Left ventricle myocardium superior (tissue), 1 donor: ENCODE results near the gene PSMC5. TPM values are rescaled to one million over a fixed set of nuclear protein-coding genes. Genes with fewer than 3 reads are reported as not detected.
A peak's percentile ranks its signal among the peaks of the same experiment; 100 is the strongest.
"Not testable (repeated sequence)": the region's sequence is repeated elsewhere in the genome, so short reads cannot be mapped to it uniquely, and the experiment has no call there.

Source experiments
- ATAC-seq: fragments of 200-7000 bp; cut with Tn5 transposase; one replicate; pipeline ENCODE4 v1.9.1; 2020; ENCODE audit warnings: mild to moderate bottlenecking, moderate library complexity
- DNase-seq: peaks from one replicate; pipeline ENCODE4 v3.0.0-alpha.2; 2020
- intact Hi-C: fragments of 100-400 bp; cut with micrococcal nuclease; formaldehyde crosslinking; loops from one replicate; pipeline ENCODE4 v1.11.0; 2022
- long read RNA-seq: library from polyadenylated mRNA; unstranded; transcript quantifications from one replicate; pipeline ENCODE4 v2.0.0, GENCODE V29; 2021
- total RNA-seq: library from RNA; stranded (reverse); fragmentation: NEBNext Ultra II Directional; extraction: Animal tissue kit (Norgen Biotek cat#: 25700); gene quantifications from one replicate; pipeline ENCODE4 v1.2.1, GENCODE V29; 2021
- donor health status: DM: no; HTN: yes; CAD: no; lungs with severe emphysema.

PSMC5 gene
- total RNA-seq, result 141 TPM
- long read RNA-seq, transcript PSMC5-201 (12 exons, 1,579 nt), result major isoform, 273 of 326 reads
- long read RNA-seq, transcript PSMC5-203 (12 exons, 1,680 nt), result minor isoform, 12 of 326 reads
- long read RNA-seq, transcript PSMC5-212 (11 exons, 1,474 nt), result minor isoform, 6 of 326 reads
- long read RNA-seq, partial matches to known transcripts, result 19 of 326 reads
- long read RNA-seq, other reads (novel, unspliced or antisense), result 13 of 326 reads

- DNase-seq (peak; percentile 96), ATAC-seq (peak; percentile 95)
- intact Hi-C loops, result no loop called here
Measured at GRCh38 chr17:63827002-63827800, at the start of gene PSMC5, which contains the start of gene FTSJ3. TSS of gene PSMC5 (plus strand) at chr17:63827431. CDS start at chr17:63827491, 60 bp downstream. TSS of gene FTSJ3 (minus strand) at chr17:63827663. CDS start at chr17:63826902, 761 bp downstream.

- intact Hi-C loops, result no loop called here
- DNase-seq (no peak), ATAC-seq (no peak)
Measured at GRCh38 chr17:63780507-63780906, 46.7 kb upstream of the PSMC5 start.

- no peak for ATAC-seq
- intact Hi-C loops, result no loop called here
- no peak for DNase-seq
Measured at GRCh38 chr17:63780928-63781327, 46.3 kb upstream of the PSMC5 start.

- intact Hi-C loops, result no loop called here
- no peak for DNase-seq
- no peak for ATAC-seq
Measured at GRCh38 chr17:63783522-63783921, 43.7 kb upstream of the PSMC5 start.

- intact Hi-C loops, result no loop called here
- DNase-seq (no peak), ATAC-seq (no peak)
Measured at GRCh38 chr17:63785556-63785955, 41.7 kb upstream of the PSMC5 start.

GRCh38 chr17:63786117-63786516, 41.1 kb upstream of the PSMC5 start:
- ATAC-seq (no peak), DNase-seq (no peak)
- intact Hi-C loops, result no loop called here

- DNase-seq (no peak), ATAC-seq (no peak)
- intact Hi-C loops, result no loop called here
Measured at GRCh38 chr17:63786971-63787711, 40.1 kb upstream of the PSMC5 start.

- intact Hi-C loops, result no loop called here
- ATAC-seq (no peak), DNase-seq (no peak)
Measured at GRCh38 chr17:63790057-63790456, 37.2 kb upstream of the PSMC5 start.

- no peak for DNase-seq
- ATAC-seq, result no peak
- intact Hi-C loops, result no loop called here
Measured at GRCh38 chr17:63792055-63792729, 35.0 kb upstream of the PSMC5 start.

- intact Hi-C loops, DNase-seq, ATAC-seq: not testable (repeated sequence)
Measured at GRCh38 chr17:63796375-63796774, 30.9 kb upstream of the PSMC5 start.

- ATAC-seq (no peak), DNase-seq (no peak)
- intact Hi-C loops, result no loop called here
Measured at GRCh38 chr17:63798572-63799106, 28.6 kb upstream of the PSMC5 start.

GRCh38 chr17:63800783-63801182, 26.4 kb upstream of the PSMC5 start:
- intact Hi-C loops, result no loop called here
- no peak for ATAC-seq

GRCh38 chr17:63804328-63804727, 22.9 kb upstream of the PSMC5 start:
- DNase-seq (no peak), ATAC-seq (no peak)
- intact Hi-C loops, result no loop called here

More at GRCh38 chr17:63800783-63801182, 26.4 kb upstream of the PSMC5 start:
- DNase-seq, result no peak

GRCh38 chr17:63805591-63805990, 21.6 kb upstream of the PSMC5 start:
- intact Hi-C loops, result no loop called here
- no peak for ATAC-seq
- DNase-seq, result no peak

GRCh38 chr17:63809970-63810369, 17.3 kb upstream of the PSMC5 start:
- ATAC-seq, result no peak
- no peak for DNase-seq
- intact Hi-C loops, result no loop called here

GRCh38 chr17:63816123-63816522, 11.1 kb upstream of the PSMC5 start:
- DNase-seq, result no peak
- intact Hi-C loops, result no loop called here
- no peak for ATAC-seq

- intact Hi-C loops, result no loop called here
- ATAC-seq (no peak), DNase-seq (no peak)
Measured at GRCh38 chr17:63816669-63817068, 10.6 kb upstream of the PSMC5 start.

- intact Hi-C loops, result no loop called here
- DNase-seq (no peak), ATAC-seq (no peak)
Measured at GRCh38 chr17:63817736-63818385, 9.4 kb upstream of the PSMC5 start.

- ATAC-seq (no peak), DNase-seq (no peak)
- intact Hi-C loops, result no loop called here
Measured at GRCh38 chr17:63819131-63819530, 8.1 kb upstream of the PSMC5 start.
